ENCODE data around the gene PTPRU. TPM values are rescaled to one million over a fixed set of nuclear protein-coding genes. Genes with fewer than 3 reads are reported as not detected.
A peak's percentile ranks its signal among the peaks of the same experiment; 100 is the strongest.
"Not testable (repeated sequence)": the region's sequence is repeated elsewhere in the genome, so short reads cannot be mapped to it uniquely, and the experiment has no call there.

Gene PTPRU
- total RNA-seq, 2 donors from 2014 or later, result 24.1 to 40.2 TPM

GRCh38 chr1:29234471-29234870, 1.9 kb upstream of the PTPRU start:
- peaks cover 38% of the 10 kb centered on the region for H3K4me1 ChIP-seq
- no peaks in the 10 kb centered on the region for H3K27me3 ChIP-seq
- DNase-seq (no peak), ATAC-seq (no peak)
- no peak overlapping the region for H3K27ac ChIP-seq
- no peak overlapping the region for H3K4me3 ChIP-seq
- H3K9me3 ChIP-seq, result no peaks in the 10 kb centered on the region
- H3K36me3 ChIP-seq (replicated peaks in 1 of 2; ENCODE audit: insufficient read depth in 1 of 2, low read depth in 2 of 2), result no peaks in the 10 kb centered on the region
- TF ChIP-seq CTCF (IDR thresholded peaks at IDR 0.05) (no peak), POLR2A (IDR thresholded peaks at IDR 0.05) (no peak)
- WGBS, 2 donors, result 47 to 48% methylated on average over 1 of the region's 1 CpG
- intact Hi-C loops (cut with DNase I), result no loop called here

DNA sequence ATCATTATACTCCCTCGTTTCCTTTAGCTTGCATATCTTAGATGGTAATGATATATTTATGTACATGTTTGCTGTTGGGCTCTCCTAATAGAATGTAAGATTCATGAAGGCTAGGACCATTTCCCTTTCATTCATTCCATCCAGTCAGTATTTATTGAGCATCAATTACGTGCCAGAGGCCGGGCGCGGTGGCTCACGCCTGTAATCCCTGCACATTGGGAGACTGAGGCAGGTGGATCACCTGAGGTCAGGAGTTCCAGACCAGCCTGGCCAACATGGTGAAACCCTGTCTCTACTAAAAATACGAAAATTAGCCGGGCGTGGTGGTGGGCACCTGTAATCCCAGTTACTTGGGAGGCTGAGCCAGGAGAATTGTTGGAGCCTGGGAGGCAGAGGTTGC, 1.4 kb upstream of the PTPRU start:
- H3K4me1 ChIP-seq, result peaks cover 34% of the 10 kb centered on the region
- 67 to 71% methylated on average over 9 of the region's 9 CpGs for WGBS, 2 donors
- H3K27ac ChIP-seq; H3K9me3 ChIP-seq; intact Hi-C loops (cut with DNase I); H3K27me3 ChIP-seq; H3K4me3 ChIP-seq; H3K36me3 ChIP-seq (replicated peaks in 1 of 2; ENCODE audit: insufficient read depth in 1 of 2, low read depth in 2 of 2); ATAC-seq; DNase-seq: not testable (repeated sequence)

- intact Hi-C loops (cut with DNase I), result no loop called here
- H3K4me3 ChIP-seq, result peak overlapping the region; percentile 37 to 45
- H3K27me3 ChIP-seq, result no peaks in the 10 kb centered on the region
- peak overlapping the region; percentile 25 to 73 (median 64) for H3K27ac ChIP-seq
- ATAC-seq, result no peak
- no peak for DNase-seq
- no peaks in the 10 kb centered on the region for H3K36me3 ChIP-seq (replicated peaks in 1 of 2; ENCODE audit: insufficient read depth in 1 of 2, low read depth in 2 of 2)
- H3K4me1 ChIP-seq, result peaks cover 23% of the 10 kb centered on the region
- 1% methylated on average over 17 to 30 of the region's 30 CpGs for WGBS, 2 donors
- no peaks in the 10 kb centered on the region for H3K9me3 ChIP-seq
- TF ChIP-seq CTCF (IDR thresholded peaks at IDR 0.05) (no peak), POLR2A (IDR thresholded peaks at IDR 0.05) (no peak)
Measured at GRCh38 chr1:29236712-29237128, 398 bp downstream of the PTPRU start.

DNA sequence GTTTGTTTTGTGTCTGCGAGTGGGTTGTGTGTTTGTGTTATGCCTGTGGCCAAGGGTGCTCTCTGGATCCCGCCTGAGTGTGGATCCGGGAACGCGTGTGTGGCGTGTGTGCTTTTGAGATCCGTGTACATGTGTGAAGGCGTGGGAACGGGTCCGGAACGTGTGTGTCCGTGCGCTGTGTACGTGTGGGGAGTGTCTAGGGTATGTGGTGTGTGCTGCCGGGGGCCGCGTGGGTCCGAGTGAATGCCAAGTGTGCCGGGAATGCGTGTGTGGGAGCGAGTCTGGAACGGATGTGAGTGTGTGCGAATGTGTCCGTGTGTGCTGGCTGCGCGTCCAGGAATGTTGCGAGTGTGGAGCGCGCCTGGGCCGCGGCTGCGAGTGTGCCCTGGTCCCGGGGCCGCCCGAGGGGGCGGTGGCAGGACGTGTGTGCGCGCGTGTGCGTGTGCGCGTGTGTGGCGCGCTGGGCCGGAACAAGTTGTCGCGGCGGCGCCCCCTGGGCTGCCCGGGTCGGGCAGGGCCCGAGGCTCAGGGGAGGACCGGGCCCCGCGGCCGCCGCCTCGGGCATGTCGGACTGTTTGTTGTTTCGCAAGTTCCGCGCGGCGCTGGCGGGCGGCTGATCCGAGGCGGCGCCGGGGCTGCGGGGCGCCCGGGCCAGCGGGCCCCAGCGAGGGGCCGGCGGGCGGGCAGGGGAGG, 953 bp downstream of the PTPRU start:
- TF ChIP-seq POLR2A (IDR thresholded peaks at IDR 0.05), result peak; percentile 12 to 38 (median 24)
- peak in 1 of 7 experiments; percentile 1 for TF ChIP-seq CTCF (IDR thresholded peaks at IDR 0.05)
- ATAC-seq (peak; percentile 36), DNase-seq (peak; percentile 50 to 67 (median 56))
- intact Hi-C loops (cut with DNase I), result no loop called here
- peak overlapping the region; percentile 62 to 74 (median 71) for H3K27ac ChIP-seq
- peak overlapping the region; percentile 37 to 45 for H3K4me3 ChIP-seq
- no peaks in the 10 kb centered on the region for H3K27me3 ChIP-seq
- H3K36me3 ChIP-seq (replicated peaks in 1 of 2; ENCODE audit: insufficient read depth in 1 of 2, low read depth in 2 of 2), result no peaks in the 10 kb centered on the region
- H3K4me1 ChIP-seq, result peaks cover 23% of the 10 kb centered on the region
- H3K9me3 ChIP-seq, result no peaks in the 10 kb centered on the region
- 0 to 1% methylated on average over 13 to 78 of the region's 79 CpGs for WGBS, 2 donors

DNA sequence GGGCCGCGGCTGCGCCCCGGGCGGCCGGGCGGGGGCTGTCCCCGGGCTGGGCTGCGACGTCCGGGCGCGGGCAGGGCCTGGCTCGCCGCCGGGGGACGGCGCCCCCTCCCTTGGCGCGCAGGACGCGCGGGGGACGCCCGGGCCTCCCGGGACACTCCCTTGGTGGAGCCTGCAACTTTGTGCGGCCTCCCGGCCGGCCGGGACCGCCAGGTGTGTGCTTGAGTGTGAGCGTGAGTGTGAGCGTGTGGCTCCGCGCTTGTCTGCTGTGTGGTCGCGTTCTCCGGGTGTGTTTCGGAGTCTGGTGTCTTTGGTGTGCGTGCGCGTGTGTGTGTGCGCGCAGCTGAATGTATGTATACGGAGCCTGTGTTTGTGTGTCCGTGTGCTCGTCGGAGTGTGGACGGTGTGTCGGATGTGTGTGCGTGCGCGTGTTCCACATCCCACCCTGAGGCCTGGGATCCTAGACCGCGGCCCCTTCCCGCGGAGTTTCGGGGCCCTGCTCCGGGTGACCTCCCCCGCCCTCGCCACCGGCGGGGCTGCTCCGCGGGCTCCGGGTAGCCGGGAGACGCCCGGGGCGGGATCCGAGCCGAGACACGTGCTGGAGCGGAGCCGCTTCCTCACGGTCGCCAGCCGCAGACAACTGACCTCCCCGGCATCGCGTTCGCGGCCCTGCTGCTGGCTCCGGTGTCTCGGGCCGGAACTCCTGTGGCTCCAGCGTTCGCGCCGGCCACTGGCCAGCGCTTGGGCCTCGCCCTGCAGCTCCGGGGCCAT, 1.7 kb downstream of the PTPRU start:
- peak overlapping the region; percentile 59 to 74 (median 68) for H3K27ac ChIP-seq
- 3 to 20% methylated on average over 8 to 85 of the region's 93 CpGs for WGBS, 2 donors

More for the DNA sequence above, 1.7 kb downstream of the PTPRU start:
- Histone ChIP-seq H3K27me3 (no peaks in the 10 kb centered on the region), H3K9me3 (no peaks in the 10 kb centered on the region), H3K4me3 (no peak overlapping the region), H3K4me1 (peaks cover 23% of the 10 kb centered on the region), H3K36me3 (replicated peaks in 1 of 2; ENCODE audit: insufficient read depth in 1 of 2, low read depth in 2 of 2) (no peaks in the 10 kb centered on the region)
- ATAC-seq (peak; percentile 23), DNase-seq (peak; percentile 35 to 67 (median 54))
- TF ChIP-seq POLR2A (IDR thresholded peaks at IDR 0.05) (no peak), CTCF (IDR thresholded peaks at IDR 0.05) (peak in 1 of 7 experiments; percentile 0)
- intact Hi-C loops (cut with DNase I), result no loop called here
